ENCODE measurements around the gene ATG13.

GRCh38 chr11:46640036-46640788 lies 22.9 kb downstream of the ATG13 start:
- TF ChIP-seq SUZ12 (IDR thresholded peaks at IDR 0.05; ENCODE audit: extremely low read depth, insufficient read depth, insufficient read length), result no peak
- TF ChIP-seq ZNF274 (IDR thresholded peaks at IDR 0.05; ENCODE audit: low read depth, low read length), result no peak
- TF ChIP-seq YY1 (IDR thresholded peaks at IDR 0.05; ENCODE audit: insufficient read depth, insufficient read length), result no peak

Data from NT2/D1 (cell line).